ENCODE measurements around the gene RTTN. TPM values are rescaled to one million over a fixed set of nuclear protein-coding genes. Genes with fewer than 3 reads are reported as not detected.

The RTTN gene
- total and polyA plus RNA-seq, 10 of the 15 experiments (the other 5 are each of a cell fraction or from before 2014, with no cell fraction given), result 9.4 to 36.6 (median 15.7) TPM

DNA sequence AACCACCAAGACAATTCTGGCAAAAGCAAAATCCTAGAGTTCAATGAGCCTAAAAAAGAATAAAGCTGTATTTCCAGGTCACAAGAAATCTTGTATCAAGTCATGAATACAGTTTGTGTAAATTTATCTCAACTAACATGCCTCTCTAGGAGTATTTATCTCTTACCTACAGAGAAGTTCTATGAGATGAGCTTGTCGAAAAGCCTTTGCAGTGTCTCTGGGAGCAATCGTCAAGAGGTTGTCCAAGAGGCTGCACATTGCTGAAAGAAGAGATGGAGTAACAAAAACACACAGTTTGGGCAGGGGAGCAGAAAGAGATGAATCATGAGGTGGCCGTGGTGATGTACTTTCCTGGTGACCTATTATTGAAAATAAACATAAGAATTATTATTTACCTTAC, 145.8 kb downstream of the RTTN start (continued):
- TF ChIP-seq ZBTB11 (CRISPR knock-in tag; IDR thresholded peaks at IDR 0.05) (no peak), GATAD2B (conservative IDR thresholded peaks at IDR 0.05; ENCODE audit: low read depth) (no peak)

GRCh38 chr18:70058916-70059315, 146.6 kb downstream of the RTTN start:
- H3K9me3 ChIP-seq (replicated peaks; ENCODE audit: control insufficient read depth, insufficient read depth, low read length), result no peaks in the 10 kb centered on the region
- no peak overlapping the region for H3K4me2 ChIP-seq (ENCODE audit: control insufficient read depth, insufficient read depth)
- H3K4me3 ChIP-seq, result no peak overlapping the region
- in situ Hi-C loops (cut with MboI) (no loop called here), intact Hi-C loops (cut with micrococcal nuclease; ENCODE audit: unreplicated experiment) (loop anchor here (2.0 kb wide), 1 partner anchor 110 kb away; no protein-coding TSS in a partner anchor)
- CTCF ChIA-PET, result interaction anchor here (1.0 kb wide), 1 partner anchor 23 kb away, joined by 3 read pairs; no protein-coding TSS in a partner anchor
- H3K4me1 ChIP-seq (ENCODE audit: control insufficient read depth, insufficient read depth, low read length), result no peaks in the 10 kb centered on the region
- no peaks in the 10 kb centered on the region for H4K20me1 ChIP-seq (ENCODE audit: control insufficient read depth, insufficient read depth)
- H3K27me3 ChIP-seq (replicated peaks in 1 of 2; ENCODE audit: control insufficient read depth in 2 of 2, insufficient read depth in 2 of 2, low read length in 1 of 2), result no peaks in the 10 kb centered on the region
- RAD21 ChIA-PET (ENCODE audit: unreplicated experiment), result interaction anchor here (0.8 to 2.0 kb wide), 8 partner anchors 10 to 1066 kb away, joined by 3 to 7 read pairs (median 4); no protein-coding TSS in a partner anchor
- SMC1A ChIA-PET (ENCODE audit: uncharacterized antibody, unreplicated experiment), result interaction anchor here (1.0 to 4.0 kb wide), 8 partner anchors 10 to 160 kb away, joined by 3 to 21 read pairs (median 3); no protein-coding TSS in a partner anchor
- H3K9ac ChIP-seq (ENCODE audit: control insufficient read depth, insufficient read depth, low read length), result no peak overlapping the region
- no peaks in the 10 kb centered on the region for H3K79me2 ChIP-seq (ENCODE audit: control insufficient read depth, insufficient read depth, low read length)
- H3K27ac ChIP-seq (ENCODE audit: control insufficient read depth, insufficient read depth), result peak overlapping the region; percentile 13; the same call in 1 of the 2 replicates
- H2AFZ ChIP-seq (ENCODE audit: control insufficient read depth, low read depth, low read length), result no peak overlapping the region
- peak; percentile 59 for DNase-seq (ENCODE audit: low read depth, low spot score)
- peaks cover 0 to 2% of the 10 kb centered on the region in 2 experiments; a peak in 3 of 4 replicates for H3K36me3 ChIP-seq (ENCODE audit: control insufficient read depth in 2 of 2, insufficient read depth in 2 of 2, low read length in 1 of 2)
- BruUV-seq (replicated peaks), result no TSS peak
- peak; percentile 66 for FAIRE-seq
- POLR2A ChIA-PET, result interaction anchor here (0.8 kb wide), 1 partner anchor 22 kb away, joined by 3 read pairs; no protein-coding TSS in a partner anchor
- ATAC-seq, result peak; percentile 99
- peak; percentile 83; the same call in 2 of the 3 replicates for TF ChIP-seq POU2F2 (IDR thresholded peaks at IDR 0.05; ENCODE audit: borderline replicate concordance, low read depth, low read length)
- peak; percentile 77 for TF ChIP-seq IKZF1 (conservative IDR thresholded peaks at IDR 0.05)
- 0 out of 2 replicates have a peak, but pooled peaks have one; percentile 29 for TF ChIP-seq CHD2 (IDR thresholded peaks at IDR 0.05; ENCODE audit: borderline replicate concordance, low read depth, low read length)
- peak; percentile 69; the same call in 1 of the 2 replicates for TF ChIP-seq BMI1 (IDR thresholded peaks at IDR 0.05; ENCODE audit: borderline replicate concordance)
- no peak for TF ChIP-seq MTA3 (IDR thresholded peaks at IDR 0.05; ENCODE audit: borderline replicate concordance, low read length)
- TF ChIP-seq MEF2A (IDR thresholded peaks at IDR 0.05; ENCODE audit: insufficient read depth, low read depth, low read length), result 0 out of 2 replicates have a peak, but pooled peaks have one; percentile 40
- TF ChIP-seq, protein P1, sequence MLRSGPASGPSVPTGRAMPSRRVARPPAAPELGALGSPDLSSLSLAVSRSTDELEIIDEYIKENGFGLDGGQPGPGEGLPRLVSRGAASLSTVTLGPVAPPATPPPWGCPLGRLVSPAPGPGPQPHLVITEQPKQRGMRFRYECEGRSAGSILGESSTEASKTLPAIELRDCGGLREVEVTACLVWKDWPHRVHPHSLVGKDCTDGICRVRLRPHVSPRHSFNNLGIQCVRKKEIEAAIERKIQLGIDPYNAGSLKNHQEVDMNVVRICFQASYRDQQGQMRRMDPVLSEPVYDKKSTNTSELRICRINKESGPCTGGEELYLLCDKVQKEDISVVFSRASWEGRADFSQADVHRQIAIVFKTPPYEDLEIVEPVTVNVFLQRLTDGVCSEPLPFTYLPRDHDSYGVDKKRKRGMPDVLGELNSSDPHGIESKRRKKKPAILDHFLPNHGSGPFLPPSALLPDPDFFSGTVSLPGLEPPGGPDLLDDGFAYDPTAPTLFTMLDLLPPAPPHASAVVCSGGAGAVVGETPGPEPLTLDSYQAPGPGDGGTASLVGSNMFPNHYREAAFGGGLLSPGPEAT (IDR thresholded peaks at IDR 0.05; ENCODE audit: low read depth), result peak; percentile 90
- no peak for TF ChIP-seq CREB1 (IDR thresholded peaks at IDR 0.05; ENCODE audit: low read depth)
- peak; percentile 38; the same call in 1 of the 2 replicates for TF ChIP-seq BACH1 (IDR thresholded peaks at IDR 0.05; ENCODE audit: borderline replicate concordance)
- peak; percentile 98 for TF ChIP-seq MTA2 (IDR thresholded peaks at IDR 0.05; ENCODE audit: low read depth)
- no peak for TF ChIP-seq NFYB (IDR thresholded peaks at IDR 0.05; ENCODE audit: insufficient read depth, low read depth, low read length)
- peak; percentile 85 to 90; a peak in 2 of 4 replicates for TF ChIP-seq IKZF2 (IDR thresholded peaks at IDR 0.05)
- TF ChIP-seq MYC (IDR thresholded peaks at IDR 0.05; ENCODE audit: insufficient read depth, insufficient read length, insufficient replicate concordance, low read length, severe bottlenecking), result no peak
- peak; percentile 71 for TF ChIP-seq ZNF24 (IDR thresholded peaks at IDR 0.05)
- TF ChIP-seq NR2F1 (conservative IDR thresholded peaks at IDR 0.05), result peak; percentile 64
- TF ChIP-seq EED (IDR thresholded peaks at IDR 0.05; ENCODE audit: low read depth), result no peak
- TF ChIP-seq BCL11A (IDR thresholded peaks at IDR 0.05; ENCODE audit: low read depth, low read length), result peak; percentile 55; the same call in 1 of the 2 replicates
